ENCODE measurements around the gene NRTN. TPM values are rescaled to one million over a fixed set of nuclear protein-coding genes. Genes with fewer than 3 reads are reported as not detected.

NRTN gene
- total RNA-seq, 1 donor from 2014 or later: 3.7 TPM

DNA sequence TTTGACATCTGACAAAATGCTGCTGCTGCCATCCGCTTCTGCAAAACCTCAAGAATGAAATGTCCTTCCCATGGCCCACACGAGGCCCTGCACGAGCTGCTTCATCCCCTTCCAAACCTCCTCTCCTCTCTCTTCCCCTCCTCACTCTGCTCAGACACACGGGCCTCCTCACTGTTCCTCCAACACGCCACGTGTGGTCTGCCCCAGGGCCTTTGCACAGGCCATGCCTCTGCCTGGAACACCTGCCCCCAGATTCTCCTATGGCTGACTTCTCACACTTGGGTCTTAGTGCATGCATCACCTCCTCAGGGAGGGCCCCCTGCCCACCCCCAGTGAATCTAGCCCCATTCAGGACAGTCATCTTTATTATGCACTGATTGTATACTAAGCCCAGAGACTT, 15.9 kb downstream of the NRTN start:
- Histone ChIP-seq H3K27me3 (no peaks in the 10 kb centered on the region), H3K36me3 (no peaks in the 10 kb centered on the region), H3K4me1 (no peaks in the 10 kb centered on the region), H3K27ac (no peak overlapping the region), H3K4me3 (no peak overlapping the region), H3K9me3 (no peaks in the 10 kb centered on the region)
- intact Hi-C loops (cut with DNase I): no loop called here
- TF ChIP-seq POLR2A (IDR thresholded peaks at IDR 0.05) (no peak), POLR2AphosphoS5 (IDR thresholded peaks at IDR 0.05; ENCODE audit: insufficient read depth in 1 of 2, low read depth in 1 of 2) (no peak)
- TF ChIP-seq, protein P1, sequence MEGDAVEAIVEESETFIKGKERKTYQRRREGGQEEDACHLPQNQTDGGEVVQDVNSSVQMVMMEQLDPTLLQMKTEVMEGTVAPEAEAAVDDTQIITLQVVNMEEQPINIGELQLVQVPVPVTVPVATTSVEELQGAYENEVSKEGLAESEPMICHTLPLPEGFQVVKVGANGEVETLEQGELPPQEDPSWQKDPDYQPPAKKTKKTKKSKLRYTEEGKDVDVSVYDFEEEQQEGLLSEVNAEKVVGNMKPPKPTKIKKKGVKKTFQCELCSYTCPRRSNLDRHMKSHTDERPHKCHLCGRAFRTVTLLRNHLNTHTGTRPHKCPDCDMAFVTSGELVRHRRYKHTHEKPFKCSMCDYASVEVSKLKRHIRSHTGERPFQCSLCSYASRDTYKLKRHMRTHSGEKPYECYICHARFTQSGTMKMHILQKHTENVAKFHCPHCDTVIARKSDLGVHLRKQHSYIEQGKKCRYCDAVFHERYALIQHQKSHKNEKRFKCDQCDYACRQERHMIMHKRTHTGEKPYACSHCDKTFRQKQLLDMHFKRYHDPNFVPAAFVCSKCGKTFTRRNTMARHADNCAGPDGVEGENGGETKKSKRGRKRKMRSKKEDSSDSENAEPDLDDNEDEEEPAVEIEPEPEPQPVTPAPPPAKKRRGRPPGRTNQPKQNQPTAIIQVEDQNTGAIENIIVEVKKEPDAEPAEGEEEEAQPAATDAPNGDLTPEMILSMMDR (IDR thresholded peaks at IDR 0.05): no peak
- DNase-seq (ENCODE audit: extremely low spot score in 2 of 2): no peak

DNA sequence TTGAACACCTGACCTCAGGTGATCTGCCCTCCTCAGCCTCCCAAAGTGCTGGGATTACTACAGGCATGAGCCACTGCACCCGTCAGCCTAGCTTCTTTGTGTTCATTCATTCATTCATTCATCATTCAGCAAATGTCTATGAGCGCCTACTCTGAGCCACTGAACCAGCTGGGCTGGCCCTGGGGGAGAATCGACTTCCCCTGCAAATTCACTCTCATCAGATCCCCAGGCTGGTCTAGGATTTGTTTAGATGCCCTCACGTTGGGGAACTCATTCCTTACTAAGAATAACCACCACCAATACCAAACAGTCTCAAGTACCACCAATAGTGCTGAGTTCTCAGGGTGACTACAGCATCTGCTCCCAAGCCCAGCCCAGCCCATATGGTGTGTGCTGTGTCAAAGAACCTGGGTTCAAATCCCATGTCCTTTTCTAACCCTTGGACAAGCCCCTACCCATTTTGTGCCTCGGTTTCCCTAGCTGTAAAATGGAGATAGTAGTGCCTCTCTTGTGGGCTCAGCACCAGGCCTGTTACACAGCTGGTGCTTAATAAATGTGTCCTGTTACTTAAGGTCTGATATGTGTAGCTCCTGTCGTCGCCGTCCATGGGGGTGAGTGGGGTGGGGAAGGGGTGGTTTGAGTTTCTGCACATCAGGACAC, 16.8 kb downstream of the NRTN start:
- TF ChIP-seq POLR2A (IDR thresholded peaks at IDR 0.05): no peak
- TF ChIP-seq, protein P1 (IDR thresholded peaks at IDR 0.05): no peak
- TF ChIP-seq POLR2AphosphoS5 (IDR thresholded peaks at IDR 0.05; ENCODE audit: insufficient read depth in 1 of 2, low read depth in 1 of 2): no peak
- DNase-seq (ENCODE audit: extremely low spot score in 2 of 2): no peak
- intact Hi-C loops (cut with DNase I): no loop called here
- Histone ChIP-seq H3K4me1 (no peaks in the 10 kb centered on the region), H3K27ac (no peak overlapping the region), H3K9me3 (no peaks in the 10 kb centered on the region), H3K4me3 (no peak overlapping the region), H3K36me3 (no peaks in the 10 kb centered on the region), H3K27me3 (no peaks in the 10 kb centered on the region)

GRCh38 chr19:5822181-5822844, 17.4 kb downstream of the NRTN start:
- Histone ChIP-seq H3K9me3 (no peaks in the 10 kb centered on the region), H3K36me3 (no peaks in the 10 kb centered on the region), H3K27me3 (no peaks in the 10 kb centered on the region), H3K4me1 (no peaks in the 10 kb centered on the region), H3K4me3 (no peak overlapping the region), H3K27ac (no peak overlapping the region)
- TF ChIP-seq, protein P1 (IDR thresholded peaks at IDR 0.05): no peak
- no peak for TF ChIP-seq POLR2AphosphoS5 (IDR thresholded peaks at IDR 0.05; ENCODE audit: insufficient read depth in 1 of 2, low read depth in 1 of 2)
- TF ChIP-seq POLR2A (IDR thresholded peaks at IDR 0.05): no peak
- intact Hi-C loops (cut with DNase I): no loop called here
- DNase-seq (ENCODE audit: extremely low spot score in 2 of 2): no peak

GRCh38 chr19:5823579-5824281, 18.9 kb downstream of the NRTN start:
- no peak for TF ChIP-seq POLR2A (IDR thresholded peaks at IDR 0.05)
- no peak for TF ChIP-seq POLR2AphosphoS5 (IDR thresholded peaks at IDR 0.05; ENCODE audit: insufficient read depth in 1 of 2, low read depth in 1 of 2)
- TF ChIP-seq, protein P1 (IDR thresholded peaks at IDR 0.05): no peak

More at GRCh38 chr19:5823579-5824281, 18.9 kb downstream of the NRTN start:
- Histone ChIP-seq H3K4me1 (peaks cover 7% of the 10 kb centered on the region), H3K27me3 (no peaks in the 10 kb centered on the region), H3K36me3 (no peaks in the 10 kb centered on the region), H3K27ac (no peak overlapping the region), H3K4me3 (no peak overlapping the region), H3K9me3 (no peaks in the 10 kb centered on the region)
- DNase-seq (ENCODE audit: extremely low spot score in 2 of 2): no peak
- intact Hi-C loops (cut with DNase I): no loop called here

Measured in vagina (tissue), 2 donors.